Stomach (tissue), 9 donors: ENCODE data around the gene TBC1D5. TPM values are rescaled to one million over a fixed set of nuclear protein-coding genes. Genes with fewer than 3 reads are reported as not detected.
A peak's percentile ranks its signal among the peaks of the same experiment; 100 is the strongest.

Experiments
- DNase-seq, 2 donors: peaks; one replicate each; pipeline versions ENCODE4 v3.0.0 to v3.0.0-alpha.2; 2013 to 2019
- H3K27ac ChIP-seq, 5 donors: fragments of 200-600 bp in 4 of 5; sonication (generic) in 4 of 5; one replicate each; pipeline ENCODE4 v1.5.1; 2013 to 2019; ENCODE audit warnings: mild to moderate bottlenecking in 1 of 5, moderate library complexity in 1 of 5
- H3K27me3 ChIP-seq, 3 donors: fragments of 200-600 bp; sonication (generic); one replicate each; pipeline ENCODE4 v1.5.1; 2017 to 2019; ENCODE audit warnings: mixed run types in 1 of 3
- H3K36me3 ChIP-seq, 4 donors: fragments of 200-600 bp; sonication (generic); 1 replicate in 3 of 4; 2 replicates in 1 of 4; pipeline ENCODE4 v1.5.1; 2016 to 2019
- H3K4me1 ChIP-seq, 4 donors: fragments of 200-600 bp; sonication (generic); one replicate each; pipeline ENCODE4 v1.5.1; 2016 to 2019
- H3K4me3 ChIP-seq, 4 donors: fragments of 200-600 bp; sonication (generic) in 3 of 4; one replicate each; pipeline ENCODE4 v1.5.1; 2016 to 2019; ENCODE audit warnings: mild to moderate bottlenecking in 1 of 4
- H3K9me3 ChIP-seq, 4 donors: fragments of 200-600 bp; sonication (generic); one replicate each; pipeline ENCODE4 v1.5.1; 2016 to 2019
- EP300 ChIP-seq: sonication (generic); formaldehyde crosslinking; IDR thresholded peaks from one replicate; pipeline ENCODE4 v1.6.1; 2017; ENCODE audit warnings: antibody characterized with exemption
- POLR2A ChIP-seq, 4 donors: fragments of 450-650 bp; IDR thresholded peaks; one replicate each; pipeline ENCODE4 v1.6.1; 2016; ENCODE audit warnings: antibody characterized with exemption in 4 of 4, control low read depth in 2 of 4, mild to moderate bottlenecking in 1 of 4, moderate library complexity in 1 of 4
- POLR2AphosphoS5 ChIP-seq, 3 donors: sonication (generic); formaldehyde crosslinking; IDR thresholded peaks; one replicate each; pipeline ENCODE4 v1.6.1; 2016; ENCODE audit warnings: antibody characterized with exemption in 3 of 3
- WGBS, 5 donors: extraction: QIAGEN DNeasy Blood & Tissue Kit in 3 of 5; methylation state at CpG; one replicate each; pipeline versions ENCODE4 v1.1.5 to v1.1.7; 2013 to 2018; 5-methylcytosine and 5-hydroxymethylcytosine counted together
- intact Hi-C: fragments of 100-400 bp; cut with DNase I; formaldehyde crosslinking; loops from one replicate; pipeline ENCODE4 v1.15.1; 2023; ENCODE audit warnings: low total_unique reads
- polyA plus RNA-seq, 3 donors: library from polyadenylated mRNA; stranded (reverse); fragments of 200-250 nt; gene quantifications; one replicate each; pipeline ENCODE4 v1.2.3, GENCODE V29; 2013
- small RNA-seq, 4 donors: library from RNA; depleted of rRNA; stranded (forward); fragments of <200 nt; gene quantifications; one replicate each; pipeline ENCODE3, GENCODE V24; 2016
- total RNA-seq, 5 donors: library from RNA; depleted of rRNA; stranded (reverse); fragments of >200 nt; gene quantifications; one replicate each; pipeline versions ENCODE4 v1.1.0 to v1.2.3, GENCODE V29; 2014 to 2016
- TF ChIP-seq, protein P1 (sequence below), 7 experiments: fragments of 450-650 bp in 4 of 7; fragments of 200-600 bp in 3 of 7; sonication (generic) in 3 of 7; IDR thresholded peaks; one replicate each; pipeline ENCODE4 v1.5.1; 2016 to 2019; ENCODE audit warnings: antibody characterized with exemption in 7 of 7, control low read depth in 2 of 7, mild to moderate bottlenecking in 1 of 7
- donor health status: healthy with polysubstance abuse.
- donor health status: Bipolar disorder and iron deficiency.
- donor health status: healthy.

The TBC1D5 gene
- total and polyA plus RNA-seq, 8 donors, result 4.7 to 75.1 (median 32.0) TPM

DNA sequence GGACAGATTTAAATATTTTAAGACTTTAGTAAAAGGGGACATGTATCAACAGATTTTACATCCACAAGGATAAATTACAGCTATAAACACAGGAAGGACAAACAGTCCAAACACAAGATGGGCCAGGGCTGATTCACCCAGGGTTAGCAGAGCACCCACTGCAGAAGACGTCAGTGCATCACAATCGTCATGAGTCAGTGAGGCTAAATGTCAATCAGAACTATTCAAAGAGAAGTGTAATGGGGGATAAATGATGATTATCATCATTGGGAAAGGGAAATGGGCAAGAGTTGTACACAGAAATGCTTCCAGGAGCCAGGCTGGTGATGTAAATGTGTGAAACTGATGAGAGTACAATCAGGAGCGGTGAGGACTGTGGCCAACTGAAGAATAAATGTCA is 630.8 kb downstream of the TBC1D5 start:
- Histone ChIP-seq H3K4me3 (no peak overlapping the region), H3K9me3 (no peaks in the 10 kb centered on the region), H3K4me1 (no peaks in the 10 kb centered on the region), H3K27ac (no peak overlapping the region), H3K27me3 (no peaks in the 10 kb centered on the region), H3K36me3 (no peaks in the 10 kb centered on the region)
- no peak for DNase-seq
- TF ChIP-seq POLR2AphosphoS5 (IDR thresholded peaks at IDR 0.05) (no peak), EP300 (no peak), POLR2A (IDR thresholded peaks at IDR 0.05) (no peak)
- TF ChIP-seq, protein P1, sequence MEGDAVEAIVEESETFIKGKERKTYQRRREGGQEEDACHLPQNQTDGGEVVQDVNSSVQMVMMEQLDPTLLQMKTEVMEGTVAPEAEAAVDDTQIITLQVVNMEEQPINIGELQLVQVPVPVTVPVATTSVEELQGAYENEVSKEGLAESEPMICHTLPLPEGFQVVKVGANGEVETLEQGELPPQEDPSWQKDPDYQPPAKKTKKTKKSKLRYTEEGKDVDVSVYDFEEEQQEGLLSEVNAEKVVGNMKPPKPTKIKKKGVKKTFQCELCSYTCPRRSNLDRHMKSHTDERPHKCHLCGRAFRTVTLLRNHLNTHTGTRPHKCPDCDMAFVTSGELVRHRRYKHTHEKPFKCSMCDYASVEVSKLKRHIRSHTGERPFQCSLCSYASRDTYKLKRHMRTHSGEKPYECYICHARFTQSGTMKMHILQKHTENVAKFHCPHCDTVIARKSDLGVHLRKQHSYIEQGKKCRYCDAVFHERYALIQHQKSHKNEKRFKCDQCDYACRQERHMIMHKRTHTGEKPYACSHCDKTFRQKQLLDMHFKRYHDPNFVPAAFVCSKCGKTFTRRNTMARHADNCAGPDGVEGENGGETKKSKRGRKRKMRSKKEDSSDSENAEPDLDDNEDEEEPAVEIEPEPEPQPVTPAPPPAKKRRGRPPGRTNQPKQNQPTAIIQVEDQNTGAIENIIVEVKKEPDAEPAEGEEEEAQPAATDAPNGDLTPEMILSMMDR (IDR thresholded peaks at IDR 0.05), result no peak
- 72 to 86% (median 80%) methylated on average over 3 of the region's 3 CpGs for WGBS, 5 donors
- intact Hi-C loops, result no loop called here

DNA sequence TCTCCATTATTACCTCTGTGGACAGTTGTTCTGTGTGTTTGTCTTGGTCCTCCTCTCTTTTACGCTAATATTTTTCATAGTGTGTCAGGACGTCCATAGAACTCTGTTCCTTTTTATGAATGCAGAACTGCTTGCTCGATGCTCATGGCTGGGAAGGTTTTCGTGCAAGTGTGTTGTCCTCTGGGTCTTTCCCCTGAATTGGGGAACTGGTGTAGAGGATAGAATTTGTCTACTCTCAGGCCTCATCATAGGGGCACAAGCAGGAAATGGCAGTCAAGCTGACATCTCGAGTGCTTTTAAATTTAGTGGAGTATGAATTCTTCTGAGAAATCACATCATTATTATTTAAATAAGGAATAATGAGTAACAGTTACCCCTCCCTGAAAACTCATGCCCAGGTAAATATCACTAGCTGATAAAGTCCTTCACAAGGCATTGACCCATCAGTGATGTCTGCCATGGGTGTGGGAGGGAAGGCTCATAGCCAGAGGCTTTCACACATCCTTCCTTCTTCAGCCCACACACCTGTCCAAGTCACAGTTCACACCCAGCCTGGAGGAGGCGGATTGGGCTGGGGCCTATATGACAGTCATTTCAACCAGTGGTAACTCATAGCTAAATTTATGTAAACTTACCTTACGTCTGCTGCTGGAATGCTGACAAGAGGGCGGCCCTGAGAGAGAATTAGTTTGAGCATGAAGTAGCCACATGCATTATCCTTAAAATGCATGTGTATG is 631.6 kb downstream of the TBC1D5 start:
- Histone ChIP-seq H3K27ac (peak overlapping the region in 1 of 5 donors; percentile 29), H3K4me1 (no peaks in the 10 kb centered on the region), H3K36me3 (no peaks in the 10 kb centered on the region), H3K27me3 (no peaks in the 10 kb centered on the region), H3K4me3 (no peak overlapping the region), H3K9me3 (no peaks in the 10 kb centered on the region)
- TF ChIP-seq POLR2A (IDR thresholded peaks at IDR 0.05) (no peak), POLR2AphosphoS5 (IDR thresholded peaks at IDR 0.05) (no peak), EP300 (no peak)
- TF ChIP-seq, protein P1 (IDR thresholded peaks at IDR 0.05), result no peak
- 70 to 84% (median 72%) methylated on average over 8 of the region's 8 CpGs for WGBS, 5 donors
- DNase-seq, result peak in 1 of 2 donors; percentile 12
- intact Hi-C loops, result no loop called here

Small RNA genes within 50 kb of the gene (small RNA-seq; reads per million reads assigned to genes)
- 0 reads per million in 4 donors for gene AC104451.1
- gene RNU7-10P, result 0 reads per million in 4 donors
